Keratinocyte (primary cell): ENCODE data around the gene MRPS22. TPM values are rescaled to one million over a fixed set of nuclear protein-coding genes. Genes with fewer than 3 reads are reported as not detected.

Source experiments
- DNase-seq: peaks from one replicate; pipeline ENCODE4 v3.0.0-alpha.2; 2011; ENCODE audit warnings: low read depth, missing footprints, low spot score
- FAIRE-seq: peaks from 2 replicates; lab custom pipeline; 2011; peaks lifted over from hg19 to GRCh38; lab: Jason Lieb, UNC
- H2AFZ ChIP-seq: 2 replicates; pipeline ENCODE4 v1.6.0; 2012; ENCODE audit warnings: low read length, control low read depth, inconsistent platforms; ENCODE audit not compliant: control insufficient read depth
- H3K27ac ChIP-seq: 2 replicates; pipeline ENCODE4 v1.5.1; 2011; ENCODE audit warnings: low read length; ENCODE audit not compliant: control insufficient read depth, insufficient read depth
- H3K27me3 ChIP-seq: 3 replicates; pipeline ENCODE4 v1.6.0; 2011; ENCODE audit warnings: low read length; ENCODE audit not compliant: control insufficient read depth, insufficient read depth; ENCODE audit errors: extremely low read depth
- H3K36me3 ChIP-seq, 2 experiments: 2 replicates in 1 of 2; 3 replicates in 1 of 2; pipeline ENCODE4 v1.5.1; 2011; ENCODE audit warnings: low read length in 2 of 2, mild to moderate bottlenecking in 1 of 2; ENCODE audit not compliant: control insufficient read depth in 2 of 2, insufficient read depth in 2 of 2; ENCODE audit errors: extremely low read depth in 1 of 2
- H3K4me1 ChIP-seq: 3 replicates; pipeline ENCODE4 v1.5.1; 2011; ENCODE audit warnings: low read length; ENCODE audit not compliant: control insufficient read depth, insufficient read depth; ENCODE audit errors: extremely low read depth
- H3K4me2 ChIP-seq: 3 replicates; pipeline ENCODE4 v1.6.0; 2011; ENCODE audit warnings: low read depth, low read length; ENCODE audit not compliant: control insufficient read depth, insufficient read depth; ENCODE audit errors: extremely low read depth
- H3K4me3 ChIP-seq, 3 experiments: fragments of 200-600 bp in 1 of 3; sonication (generic) in 1 of 3; 2 replicates in 2 of 3; 3 replicates in 1 of 3; pipeline ENCODE4 v1.5.1; 2011 to 2016; ENCODE audit warnings: low read length in 3 of 3, mild to moderate bottlenecking in 3 of 3, control low read depth in 2 of 3, inconsistent platforms in 1 of 3, low read depth in 1 of 3, mixed read lengths in 1 of 3, mixed run types in 1 of 3, moderate library complexity in 1 of 3; ENCODE audit not compliant: control insufficient read depth in 2 of 3, insufficient read depth in 2 of 3; ENCODE audit errors: extremely low read depth in 1 of 3
- H3K79me2 ChIP-seq: 2 replicates; pipeline ENCODE4 v1.6.0; 2012; ENCODE audit warnings: low read length; ENCODE audit not compliant: control insufficient read depth, insufficient read depth
- H3K9ac ChIP-seq: 3 replicates; pipeline ENCODE4 v1.6.0; 2011; ENCODE audit warnings: low read length; ENCODE audit not compliant: control insufficient read depth, insufficient read depth; ENCODE audit errors: extremely low read depth
- H3K9me1 ChIP-seq: 3 replicates; pipeline ENCODE4 v1.6.0; 2011; ENCODE audit warnings: low read length; ENCODE audit not compliant: control insufficient read depth, insufficient read depth; ENCODE audit errors: extremely low read depth
- H3K9me3 ChIP-seq: 2 replicates; pipeline ENCODE4 v1.5.1; 2012; ENCODE audit warnings: low read depth, low read length; ENCODE audit not compliant: control insufficient read depth
- H4K20me1 ChIP-seq: 3 replicates; pipeline ENCODE4 v1.6.0; 2011; ENCODE audit warnings: low read length; ENCODE audit not compliant: control insufficient read depth, insufficient read depth; ENCODE audit errors: extremely low read depth
- EZH2 ChIP-seq: IDR thresholded peaks from one replicate; pipeline ENCODE4 v1.6.1; 2012; ENCODE audit warnings: inconsistent platforms, mild to moderate bottlenecking, low read length, moderate library complexity
- dilution Hi-C: fragments of 300-500 bp; cut with MboI; formaldehyde crosslinking; loops from one replicate; pipeline ENCODE4 v1.7.0; 2020; ENCODE audit warnings: low sequenced_read_pairs; ENCODE audit not compliant: extremely low pct_ligation_motif_present
- polyA plus RNA-seq, 5 experiments: library from polyadenylated mRNA; depleted of rRNA in 3 of 5; stranded (reverse) in 3 of 5; stranded (forward) in 1 of 5; unstranded in 1 of 5; fragments of >200 nt; gene quantifications; 1 replicate in 1 of 5; 2 replicates in 3 of 5; 3 replicates in 1 of 5; pipeline versions ENCODE4 v1.2.1 to v1.2.3, GENCODE V29; 2011 to 2012; ENCODE audit warnings: missing spikeins in 2 of 5, low read depth in 1 of 5, low replicate concordance in 1 of 5
- TF ChIP-seq, protein P1 (sequence below), 3 experiments: IDR thresholded peaks in 1 of 3; conservative IDR thresholded peaks in 1 of 3; optimal IDR thresholded peaks in 1 of 3; 2 replicates in 2 of 3; 3 replicates in 1 of 3; pipeline versions ENCODE3 to v1.5.1; 2011; ENCODE audit warnings: low read length in 3 of 3, mild to moderate bottlenecking in 3 of 3, moderate library complexity in 2 of 3, control low read depth in 1 of 3, inconsistent platforms in 1 of 3; ENCODE audit not compliant: insufficient read depth in 2 of 3; ENCODE audit errors: extremely low read depth in 1 of 3

MRPS22 gene
- polyA plus RNA-seq, 1 donor (not counting 4 experiments of a cell fraction or from before 2014, with no cell fraction given) = 91.9 TPM

DNA sequence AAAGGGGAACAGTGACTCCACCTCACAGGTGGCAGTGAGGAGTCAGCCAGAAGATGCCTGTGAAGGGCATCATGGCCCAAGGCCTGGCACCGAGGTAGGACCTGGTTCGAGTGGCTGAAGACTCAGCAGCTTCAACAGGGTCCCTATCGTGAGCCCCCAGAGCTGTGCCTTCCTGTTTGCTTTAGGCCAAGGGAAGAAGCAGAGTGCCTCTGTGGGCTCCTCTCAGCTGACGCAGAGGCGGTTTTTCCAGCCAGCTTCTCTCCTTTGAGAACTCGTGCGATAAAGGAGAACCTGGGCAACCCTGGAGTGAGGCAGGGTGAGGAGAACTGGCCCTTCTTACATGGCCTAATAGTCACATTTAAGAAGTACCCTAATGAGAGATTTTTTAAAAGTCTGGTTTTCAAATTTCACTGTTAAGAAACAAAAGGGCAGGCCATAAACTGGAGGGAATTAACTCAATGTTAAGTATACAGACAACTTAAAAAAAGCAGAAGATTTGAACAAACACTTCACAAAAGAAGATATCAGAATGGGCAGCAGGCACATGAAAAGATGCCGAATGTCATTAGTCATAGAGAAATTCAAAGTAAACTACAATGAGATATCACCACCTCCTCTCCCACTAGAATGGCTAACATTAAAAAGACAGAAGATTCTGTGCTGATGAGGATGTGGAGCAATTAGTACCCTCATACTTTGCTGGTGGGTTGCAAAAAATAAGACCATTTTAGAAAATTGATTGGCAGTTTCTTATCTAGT lies 23.1 kb upstream of the MRPS22 start:
- Histone ChIP-seq H3K9me3 (no peaks in the 10 kb centered on the region), H3K27ac (no peak overlapping the region), H3K36me3 (no peaks in the 10 kb centered on the region), H2AFZ (no peak overlapping the region), H4K20me1 (no peaks in the 10 kb centered on the region), H3K79me2 (no peaks in the 10 kb centered on the region), H3K27me3 (peaks cover 17% of the 10 kb centered on the region), H3K9me1 (no peaks in the 10 kb centered on the region), H3K4me3 (no peak overlapping the region), H3K4me1 (peaks cover 13% of the 10 kb centered on the region), H3K9ac (no peak overlapping the region), H3K4me2 (no peak overlapping the region)
- TF ChIP-seq EZH2 = no peak
- TF ChIP-seq, protein P1, sequence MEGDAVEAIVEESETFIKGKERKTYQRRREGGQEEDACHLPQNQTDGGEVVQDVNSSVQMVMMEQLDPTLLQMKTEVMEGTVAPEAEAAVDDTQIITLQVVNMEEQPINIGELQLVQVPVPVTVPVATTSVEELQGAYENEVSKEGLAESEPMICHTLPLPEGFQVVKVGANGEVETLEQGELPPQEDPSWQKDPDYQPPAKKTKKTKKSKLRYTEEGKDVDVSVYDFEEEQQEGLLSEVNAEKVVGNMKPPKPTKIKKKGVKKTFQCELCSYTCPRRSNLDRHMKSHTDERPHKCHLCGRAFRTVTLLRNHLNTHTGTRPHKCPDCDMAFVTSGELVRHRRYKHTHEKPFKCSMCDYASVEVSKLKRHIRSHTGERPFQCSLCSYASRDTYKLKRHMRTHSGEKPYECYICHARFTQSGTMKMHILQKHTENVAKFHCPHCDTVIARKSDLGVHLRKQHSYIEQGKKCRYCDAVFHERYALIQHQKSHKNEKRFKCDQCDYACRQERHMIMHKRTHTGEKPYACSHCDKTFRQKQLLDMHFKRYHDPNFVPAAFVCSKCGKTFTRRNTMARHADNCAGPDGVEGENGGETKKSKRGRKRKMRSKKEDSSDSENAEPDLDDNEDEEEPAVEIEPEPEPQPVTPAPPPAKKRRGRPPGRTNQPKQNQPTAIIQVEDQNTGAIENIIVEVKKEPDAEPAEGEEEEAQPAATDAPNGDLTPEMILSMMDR (optimal IDR thresholded peaks at IDR 0.05 in 1 of 3, IDR thresholded peaks at IDR 0.05 in 1 of 3, conservative IDR thresholded peaks at IDR 0.05 in 1 of 3; ENCODE audit: extremely low read depth in 1 of 3, insufficient read depth in 2 of 3, low read length in 3 of 3) = no peak
- dilution Hi-C loops = loop anchor here (25.0 kb wide), 2 partner anchors 208 to 383 kb away; partner anchors contain the start of genes FOXL2 and FOXL2NB
- DNase-seq (no peak), FAIRE-seq (no peak)

DNA sequence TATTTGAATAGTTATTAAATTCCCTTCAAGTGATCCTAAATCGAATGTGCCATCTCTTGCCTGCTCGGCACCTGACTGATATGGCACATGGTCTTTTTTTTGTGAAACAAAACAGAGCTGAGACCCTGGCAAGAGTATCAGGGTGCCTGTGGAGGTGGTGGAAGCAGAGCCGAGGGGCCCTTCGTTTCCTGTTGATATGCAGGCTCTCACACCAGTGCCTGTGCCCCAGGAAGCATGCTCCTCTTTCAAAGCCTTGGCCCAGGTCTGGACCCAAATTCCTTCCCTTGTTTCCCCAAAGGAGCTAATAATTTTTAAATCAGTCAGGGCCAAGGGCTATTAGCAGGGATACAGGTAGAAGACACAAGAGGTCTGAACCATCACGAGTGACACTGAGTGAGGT lies 21.5 kb upstream of the MRPS22 start:
- no peaks in the 10 kb centered on the region for H3K9me3 ChIP-seq
- DNase-seq (no peak), FAIRE-seq (no peak)
- no peak overlapping the region for H3K27ac ChIP-seq
- TF ChIP-seq EZH2 = no peak
- TF ChIP-seq, protein P1 (optimal IDR thresholded peaks at IDR 0.05 in 1 of 3, IDR thresholded peaks at IDR 0.05 in 1 of 3, conservative IDR thresholded peaks at IDR 0.05 in 1 of 3; ENCODE audit: extremely low read depth in 1 of 3, insufficient read depth in 2 of 3, low read length in 3 of 3) = no peak
- no peaks in the 10 kb centered on the region for H3K79me2 ChIP-seq
- H3K27me3 ChIP-seq = peaks cover 17% of the 10 kb centered on the region
- H3K4me2 ChIP-seq = no peak overlapping the region
- H3K4me1 ChIP-seq = peaks cover 11% of the 10 kb centered on the region
- no peak overlapping the region for H3K4me3 ChIP-seq
- dilution Hi-C loops = loop anchor here (25.0 kb wide), 2 partner anchors 210 to 385 kb away; partner anchors contain the start of genes FOXL2 and FOXL2NB
- H4K20me1 ChIP-seq = no peaks in the 10 kb centered on the region
- no peaks in the 10 kb centered on the region for H3K36me3 ChIP-seq
- H3K9me1 ChIP-seq = no peaks in the 10 kb centered on the region
- H3K9ac ChIP-seq = no peak overlapping the region
- H2AFZ ChIP-seq = no peak overlapping the region
